Kidney tubule cell (primary cell): ENCODE measurements around the gene NTNG2.
A peak's percentile ranks its signal among the peaks of the same experiment; 100 is the strongest.
"Not testable (repeated sequence)": the region's sequence is repeated elsewhere in the genome, so short reads cannot be mapped to it uniquely, and the experiment has no call there.

Source experiments
- DNase-seq: peaks from one replicate; pipeline ENCODE4 v3.0.0-alpha.2; 2018; ENCODE audit warnings: low spot score

The NTNG2 gene, protein sequence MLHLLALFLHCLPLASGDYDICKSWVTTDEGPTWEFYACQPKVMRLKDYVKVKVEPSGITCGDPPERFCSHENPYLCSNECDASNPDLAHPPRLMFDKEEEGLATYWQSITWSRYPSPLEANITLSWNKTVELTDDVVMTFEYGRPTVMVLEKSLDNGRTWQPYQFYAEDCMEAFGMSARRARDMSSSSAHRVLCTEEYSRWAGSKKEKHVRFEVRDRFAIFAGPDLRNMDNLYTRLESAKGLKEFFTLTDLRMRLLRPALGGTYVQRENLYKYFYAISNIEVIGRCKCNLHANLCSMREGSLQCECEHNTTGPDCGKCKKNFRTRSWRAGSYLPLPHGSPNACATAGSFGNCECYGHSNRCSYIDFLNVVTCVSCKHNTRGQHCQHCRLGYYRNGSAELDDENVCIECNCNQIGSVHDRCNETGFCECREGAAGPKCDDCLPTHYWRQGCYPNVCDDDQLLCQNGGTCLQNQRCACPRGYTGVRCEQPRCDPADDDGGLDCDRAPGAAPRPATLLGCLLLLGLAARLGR

DNA sequence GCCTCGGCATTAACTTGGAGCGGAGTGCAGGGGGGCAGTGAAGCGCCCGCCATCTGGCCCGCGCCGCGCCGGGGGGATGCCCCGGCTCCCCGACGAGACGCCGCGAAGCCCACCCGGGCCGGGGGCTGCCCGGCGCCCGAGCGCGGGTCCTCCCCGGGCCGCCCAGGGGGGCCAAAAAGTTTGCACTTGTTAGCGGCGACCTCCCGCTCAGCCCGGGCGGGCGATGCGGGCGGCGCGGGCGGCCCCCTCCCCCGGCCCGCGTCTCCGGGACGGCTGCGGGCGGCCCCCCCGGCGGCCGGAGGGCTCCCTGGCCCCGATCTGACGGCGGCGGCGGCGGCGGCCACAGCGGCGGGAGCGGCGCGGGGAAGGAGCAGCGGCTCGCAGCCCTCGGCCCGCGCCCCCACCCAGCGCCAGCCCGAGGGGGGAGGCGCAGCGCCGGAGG lies at the start of gene NTNG2:
Gene NTNG2 (plus strand): TSS at position 316 of the 442 bp plus-strand sequence. CDS start 4,774 bp downstream, outside the sequence.
- DNase-seq, result no peak

DNA sequence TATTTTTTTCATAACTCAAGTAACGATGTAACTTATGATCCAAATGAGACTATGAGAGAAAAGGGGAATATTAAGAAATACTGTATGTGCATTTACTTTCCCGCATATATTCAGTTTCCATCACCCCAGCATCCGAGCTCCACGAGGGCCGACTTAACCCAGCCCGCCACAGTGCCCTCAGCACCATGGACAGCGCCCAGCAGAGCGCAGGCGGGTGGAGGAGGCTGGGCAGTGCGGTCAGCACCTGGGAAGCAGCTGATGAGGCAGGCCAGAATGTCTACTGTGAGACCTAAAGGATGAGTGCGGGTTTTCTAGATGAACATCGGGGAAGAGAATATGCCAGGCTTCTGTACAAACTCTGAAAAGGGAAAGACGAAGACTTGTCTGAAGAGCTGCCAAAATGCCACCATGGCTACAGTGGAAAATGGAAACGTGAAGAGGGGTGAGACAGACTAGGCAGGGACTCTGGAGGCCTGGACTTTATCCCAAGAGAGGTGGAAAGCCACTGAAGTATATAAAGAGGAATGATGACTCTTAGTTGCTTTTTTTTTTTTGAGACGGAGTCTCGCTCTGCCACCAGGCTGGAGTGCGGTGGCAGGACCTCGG lies 47.7 kb upstream of the NTNG2 start:
- peak; percentile 64 for DNase-seq

DNA sequence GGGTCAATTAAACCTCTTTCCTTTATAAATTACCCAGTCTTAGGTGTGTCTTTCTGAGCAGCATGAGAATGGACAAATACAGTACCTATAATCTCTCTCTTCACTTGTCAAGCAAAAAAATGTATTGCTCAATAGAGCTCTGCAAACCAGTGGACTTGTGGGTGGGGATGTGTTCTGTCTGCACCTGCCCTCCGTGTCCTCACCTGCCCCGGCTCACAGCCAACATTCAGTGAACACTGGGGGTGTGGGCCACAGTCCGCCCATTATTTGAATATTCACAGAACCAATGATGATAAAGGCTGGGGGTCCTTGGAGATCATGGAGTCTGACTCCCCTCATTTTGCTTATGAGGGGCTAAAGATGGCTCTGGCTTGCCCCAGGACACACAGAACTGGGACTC lies 45.3 kb upstream of the NTNG2 start:
- no peak for DNase-seq

DNA sequence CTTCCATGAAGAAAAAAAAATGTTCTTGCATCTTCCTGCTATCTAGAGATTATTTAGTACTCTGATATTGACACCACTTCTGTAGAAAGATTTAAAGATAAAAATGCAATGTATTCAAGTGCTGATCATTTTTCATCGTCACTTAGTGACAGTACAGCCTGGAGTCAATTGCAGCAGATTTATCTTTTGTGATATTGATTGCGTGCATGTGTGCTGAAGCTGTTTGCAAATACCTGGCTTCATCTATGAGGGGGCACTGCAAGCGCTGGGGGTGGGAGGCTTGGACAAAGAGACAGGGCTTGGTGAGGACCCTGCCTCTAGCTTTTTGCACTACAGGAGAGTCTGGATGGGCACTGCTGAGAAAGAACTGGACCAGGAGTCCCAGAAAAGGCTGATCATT lies 44.2 kb upstream of the NTNG2 start:
- DNase-seq, result no peak

DNA sequence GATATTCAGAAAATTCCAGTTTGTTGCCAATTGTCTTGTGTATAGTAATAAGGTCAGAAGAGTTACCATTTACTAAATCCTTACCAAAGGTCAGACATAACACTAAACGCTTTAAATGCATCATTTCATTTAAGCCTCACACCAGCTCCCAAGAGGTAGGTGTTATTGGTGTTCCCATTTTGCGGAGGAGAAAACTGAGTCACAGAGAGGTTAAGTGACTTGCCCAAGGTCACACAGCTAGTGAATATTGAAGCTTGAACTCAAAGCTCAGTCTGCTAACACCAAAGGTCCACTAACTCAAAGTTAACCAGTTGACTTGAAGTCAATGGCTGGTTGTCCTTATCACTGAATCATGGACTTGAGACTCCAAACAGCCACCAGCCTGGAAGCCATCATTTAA lies 40.8 kb upstream of the NTNG2 start:
- DNase-seq, result no peak

DNA sequence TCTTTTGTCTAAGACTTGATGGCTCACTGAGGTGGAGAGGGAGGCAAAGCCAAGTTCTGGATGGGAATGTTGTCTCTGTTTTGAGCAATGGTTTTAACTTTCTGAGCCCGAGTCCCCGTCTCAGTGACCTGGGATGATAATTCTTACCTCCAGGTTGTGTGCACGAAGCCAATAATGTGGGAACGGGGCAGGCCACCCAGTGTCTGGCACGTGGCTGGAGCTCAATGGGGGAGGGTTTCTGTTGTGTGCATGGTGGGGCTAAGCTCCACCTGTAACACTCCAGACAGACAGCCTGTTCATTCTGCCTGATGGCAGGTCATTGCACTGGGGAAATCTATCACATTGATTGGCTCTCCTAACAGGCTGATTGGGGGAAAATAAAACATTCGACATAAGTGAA lies 37.1 kb upstream of the NTNG2 start:
- DNase-seq, result no peak

DNA sequence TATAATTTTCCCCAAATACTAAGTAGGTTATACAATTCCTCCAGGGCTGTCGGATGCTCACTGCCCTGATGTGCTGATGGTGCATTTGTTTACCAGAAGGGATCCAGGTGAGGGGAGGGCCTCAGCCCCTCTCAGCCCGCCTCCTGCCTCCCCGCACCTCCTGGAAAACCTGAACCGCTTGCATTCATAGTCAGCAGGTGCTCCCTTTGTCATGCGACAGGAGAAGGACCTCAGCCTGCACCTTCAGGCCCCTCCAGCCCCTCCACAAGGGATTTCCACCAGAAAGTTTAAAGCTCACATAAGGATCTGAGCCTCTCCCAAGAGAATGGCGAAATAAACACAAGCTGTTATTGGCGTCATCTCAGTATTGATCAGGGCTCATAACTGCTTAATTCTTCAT lies 36.5 kb upstream of the NTNG2 start:
- DNase-seq, result no peak

DNA sequence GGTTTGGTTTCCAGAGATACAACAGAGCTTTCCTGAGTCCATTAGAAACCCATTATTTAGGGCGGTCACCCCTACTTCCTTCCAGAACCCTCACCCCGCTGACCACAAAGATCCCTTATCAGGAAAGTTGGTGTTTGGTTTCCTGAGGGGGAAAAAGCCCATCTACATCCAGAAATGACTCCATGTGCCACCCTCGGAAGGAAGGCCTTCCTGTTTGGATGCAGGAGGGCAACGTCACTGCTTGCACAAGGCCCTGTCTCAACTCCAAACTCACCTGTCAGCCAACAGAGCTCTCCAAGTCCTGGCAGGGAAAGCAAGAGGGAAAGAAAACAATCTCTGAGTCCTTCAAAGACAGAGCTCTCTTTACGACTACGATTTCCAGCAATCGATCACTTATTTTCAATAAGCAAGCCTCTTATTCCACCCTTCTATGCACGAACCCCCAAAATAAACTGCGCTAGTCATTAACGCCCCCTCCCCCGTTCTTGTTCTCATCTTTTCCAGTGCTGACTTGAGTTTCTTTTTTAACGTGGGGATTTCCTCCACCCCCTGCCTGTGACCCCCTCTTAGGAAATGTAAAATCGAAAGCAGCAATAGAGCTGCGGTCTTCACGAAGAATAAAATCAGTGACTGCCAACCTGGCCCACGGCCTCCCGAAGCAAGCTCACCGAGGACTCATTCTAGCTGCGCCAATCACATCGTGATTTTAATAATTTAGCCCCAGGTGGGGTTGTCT lies 35.7 kb upstream of the NTNG2 start:
- DNase-seq, result no peak

DNA sequence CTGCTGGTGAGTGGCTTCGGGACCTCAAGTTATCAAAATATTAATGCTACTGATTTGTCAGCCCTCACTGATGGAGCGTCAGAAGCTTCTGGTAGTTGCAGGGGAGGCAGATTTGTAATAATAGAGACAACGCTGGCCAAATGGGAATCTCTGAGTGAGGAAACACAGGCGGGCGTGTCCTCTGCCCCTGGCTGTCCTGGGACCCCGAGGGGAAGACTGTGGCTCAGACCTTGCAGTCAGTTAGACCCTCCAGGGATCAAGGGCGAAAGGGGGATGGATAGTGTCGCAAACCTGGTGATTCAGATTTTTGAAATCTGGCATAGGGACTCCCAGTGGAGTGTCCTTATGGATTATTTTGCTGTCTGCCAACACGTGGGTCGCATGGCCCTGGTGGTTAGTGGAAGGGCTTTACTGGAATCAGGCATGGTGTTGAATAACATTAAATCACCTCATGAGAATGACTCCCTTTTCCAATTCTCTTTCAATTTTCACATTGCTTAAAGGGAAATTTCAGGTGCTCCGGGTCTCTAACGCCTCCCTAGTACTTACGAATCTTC lies 35.1 kb upstream of the NTNG2 start:
- no peak for DNase-seq

DNA sequence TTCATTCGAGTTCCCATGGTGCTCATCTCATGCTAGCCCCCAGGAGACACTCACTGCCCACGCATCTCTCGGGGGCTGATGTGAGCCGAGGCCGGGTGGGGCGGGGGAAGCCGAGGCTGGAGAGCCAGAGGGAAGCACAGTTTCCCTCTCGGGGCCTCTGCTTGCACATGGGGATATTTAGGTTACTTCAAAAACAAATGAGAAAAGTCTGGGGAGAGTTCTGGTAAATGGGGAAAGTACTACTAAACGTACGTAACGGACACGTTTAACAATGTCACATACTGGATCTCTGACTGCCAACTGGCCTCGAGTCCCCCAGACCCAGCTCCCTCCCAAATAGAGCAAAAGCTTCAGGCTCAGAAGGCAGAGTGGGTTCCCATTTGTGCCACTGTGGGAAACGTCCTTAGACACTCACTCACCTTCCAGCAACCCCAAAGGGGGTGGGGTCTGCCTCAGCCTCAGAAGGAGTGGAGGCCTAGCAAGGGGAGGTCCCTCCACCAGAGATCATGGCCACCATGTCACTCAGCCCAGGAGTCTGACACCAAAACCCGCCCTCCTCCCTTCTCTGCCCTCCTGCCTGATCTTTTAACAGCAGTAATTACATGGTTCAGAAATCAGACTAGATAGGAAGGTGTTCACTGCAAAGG lies 33.8 kb upstream of the NTNG2 start:
- DNase-seq, result no peak

DNA sequence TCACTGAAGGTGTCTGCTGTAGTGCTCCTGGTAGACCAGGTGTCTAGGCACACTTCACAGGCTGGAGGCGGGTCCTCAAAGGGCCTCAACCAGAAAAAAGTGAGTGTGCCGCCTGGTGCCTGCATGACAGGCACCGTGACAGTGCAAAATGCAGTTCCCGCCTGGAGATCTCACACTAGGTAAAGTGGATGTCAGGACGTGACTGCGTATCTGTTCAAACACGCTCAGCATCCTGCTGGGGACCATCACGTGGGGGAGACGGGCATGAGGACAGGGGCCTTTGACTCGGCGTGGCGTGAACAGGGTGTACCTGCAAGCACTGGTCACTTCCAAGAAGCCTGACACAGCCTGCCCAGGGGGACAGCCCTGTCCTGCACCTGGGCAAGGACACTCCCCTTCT lies 32.3 kb upstream of the NTNG2 start:
- no peak for DNase-seq

DNA sequence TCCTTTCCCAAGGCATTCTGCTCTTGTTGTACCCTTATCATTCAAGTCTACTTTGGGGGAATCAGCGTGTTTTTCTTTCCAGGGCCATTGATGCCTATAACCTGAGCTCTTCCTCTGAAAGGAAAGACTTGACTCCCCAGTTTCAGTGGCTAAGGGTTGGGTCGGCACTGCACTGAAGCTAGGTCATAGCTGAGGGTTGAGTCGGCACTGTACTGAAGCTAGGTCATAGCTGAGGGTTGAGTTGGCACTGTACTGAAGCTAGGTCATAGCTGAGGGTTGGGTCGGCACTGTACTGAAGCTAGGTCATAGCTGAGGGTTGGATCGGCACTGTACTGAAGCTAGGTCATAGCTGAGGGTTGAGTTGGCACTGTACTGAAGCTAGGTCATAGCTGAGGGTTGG lies 27.8 kb upstream of the NTNG2 start:
- DNase-seq, result not testable (repeated sequence)

DNA sequence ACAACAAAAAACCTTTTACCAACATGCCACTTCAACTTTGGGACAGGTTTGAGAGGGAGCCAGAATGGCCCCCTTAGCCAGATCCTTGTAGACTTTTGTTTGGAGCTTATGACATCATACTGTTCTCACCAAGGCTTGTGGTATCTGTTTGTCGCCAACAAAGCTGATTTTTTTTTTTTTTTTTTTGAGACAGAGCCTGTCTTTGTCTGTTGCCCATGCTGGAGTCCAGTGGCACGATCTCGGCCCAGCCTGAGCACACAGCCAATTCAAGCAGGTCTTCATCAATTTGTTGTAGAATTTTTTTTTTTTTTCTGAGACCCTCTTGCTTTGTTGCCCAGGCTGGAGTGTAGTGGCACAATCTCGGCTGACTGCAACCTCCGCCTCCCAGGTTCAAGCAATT lies 26.4 kb upstream of the NTNG2 start:
- DNase-seq, result no peak

DNA sequence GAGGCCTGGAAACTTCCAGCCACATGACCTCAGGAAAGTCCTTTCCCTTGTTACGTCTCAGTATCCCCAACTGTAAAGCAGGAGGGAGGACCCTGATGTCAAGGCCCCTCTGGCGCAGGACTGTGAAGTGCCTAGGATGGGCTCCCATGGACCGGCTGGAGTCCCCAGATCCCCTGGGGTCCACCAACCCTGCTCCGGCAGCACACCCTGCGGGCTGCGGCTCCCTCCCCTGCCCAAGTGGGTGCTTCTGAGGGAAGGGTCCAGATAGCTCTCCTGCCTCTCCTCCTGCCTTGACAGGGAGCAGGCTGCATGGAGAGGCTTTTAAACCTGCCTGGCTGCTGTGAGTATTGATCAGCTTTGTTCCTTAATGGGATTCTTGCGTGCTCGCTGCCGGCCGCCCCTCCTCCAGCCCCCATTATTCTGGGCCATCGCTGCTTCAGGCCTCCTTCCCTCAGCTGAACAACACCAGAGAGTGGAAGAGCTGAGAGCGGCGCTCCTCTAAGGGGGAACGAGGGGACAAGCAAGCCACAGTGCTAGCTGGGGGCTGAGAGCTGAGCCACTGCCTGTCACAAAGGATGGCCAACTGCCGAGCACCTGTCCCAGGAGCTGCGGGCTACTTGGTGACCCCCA lies 25.6 kb upstream of the NTNG2 start:
- DNase-seq, result no peak

DNA sequence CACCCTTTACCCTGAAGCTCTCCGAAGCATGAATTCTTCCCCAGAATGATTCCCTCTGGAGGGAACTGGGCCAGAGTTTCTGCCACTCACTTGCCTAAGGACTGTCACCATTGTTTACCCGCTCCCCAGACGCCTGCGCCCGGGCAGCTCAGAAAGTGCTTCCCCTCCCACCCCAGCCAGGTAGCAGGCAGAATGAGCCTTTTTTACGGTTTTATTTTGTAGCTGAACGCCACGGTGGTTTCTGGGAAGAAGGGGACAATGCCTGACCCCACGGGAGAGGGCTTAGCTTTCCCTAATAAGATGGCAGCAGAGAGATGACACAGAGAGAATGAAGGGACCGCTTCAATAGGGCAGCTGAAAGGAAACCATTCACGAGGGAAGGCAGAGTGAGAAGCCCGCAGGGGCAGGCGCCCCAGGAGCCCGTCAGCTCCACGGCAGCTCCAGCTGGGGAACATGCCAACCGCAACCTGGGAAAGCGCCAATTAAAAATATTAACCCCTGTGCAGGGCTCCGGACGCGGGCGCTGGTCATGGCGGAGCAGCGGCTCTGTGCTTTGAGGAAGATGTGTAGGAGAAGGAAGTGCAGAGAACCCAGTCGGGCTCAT lies 20.4 kb upstream of the NTNG2 start:
- peak; percentile 21 for DNase-seq

DNA sequence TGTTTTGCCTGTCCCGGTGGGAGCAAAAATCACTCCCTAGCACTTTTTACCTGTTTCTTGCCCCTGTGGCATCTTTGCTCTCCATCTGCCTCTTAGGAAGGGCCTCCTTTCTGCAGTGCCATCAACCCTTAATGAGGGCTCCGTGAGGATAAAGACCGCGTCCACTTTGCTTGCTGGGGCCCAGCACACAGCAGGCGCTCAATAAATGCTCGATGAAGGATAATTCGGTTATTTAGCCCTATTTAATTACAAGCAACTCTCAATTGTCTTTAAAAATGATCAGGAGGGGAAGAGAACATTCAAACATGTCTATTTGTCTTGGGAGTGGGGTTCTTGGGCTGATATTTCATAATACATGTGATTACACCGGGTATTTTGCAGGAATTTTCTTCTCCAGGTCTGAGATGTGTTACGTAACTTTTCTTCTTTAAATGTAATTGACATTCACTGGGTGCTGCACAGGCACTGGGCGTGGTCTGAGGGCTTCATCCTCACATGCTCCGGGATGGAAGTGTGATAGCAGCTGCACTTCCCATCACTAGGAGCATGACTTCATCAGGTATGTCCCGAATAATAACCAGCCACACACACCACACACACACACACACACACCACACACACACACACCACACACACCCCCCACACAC lies 19.8 kb upstream of the NTNG2 start:
- no peak for DNase-seq

DNA sequence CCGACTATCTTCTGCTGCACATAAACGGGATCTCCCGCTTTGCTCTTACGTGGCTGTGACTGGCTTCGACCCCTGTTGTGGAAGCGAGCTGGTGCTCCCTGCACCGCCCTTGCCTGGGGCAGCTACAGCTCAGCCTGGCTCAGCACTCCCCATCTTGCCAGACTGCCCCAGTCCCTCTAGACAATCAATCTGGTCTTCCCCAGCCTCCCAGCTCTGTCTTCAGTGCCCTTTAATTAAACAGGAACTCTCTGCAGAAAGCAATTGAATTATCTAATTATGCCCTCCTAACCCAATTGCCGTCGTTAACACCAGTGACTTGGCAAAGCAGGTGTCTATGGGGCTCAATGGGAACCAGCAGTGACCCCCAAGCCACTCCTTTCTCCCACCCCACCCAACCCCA lies 18.9 kb upstream of the NTNG2 start:
- no peak for DNase-seq

DNA sequence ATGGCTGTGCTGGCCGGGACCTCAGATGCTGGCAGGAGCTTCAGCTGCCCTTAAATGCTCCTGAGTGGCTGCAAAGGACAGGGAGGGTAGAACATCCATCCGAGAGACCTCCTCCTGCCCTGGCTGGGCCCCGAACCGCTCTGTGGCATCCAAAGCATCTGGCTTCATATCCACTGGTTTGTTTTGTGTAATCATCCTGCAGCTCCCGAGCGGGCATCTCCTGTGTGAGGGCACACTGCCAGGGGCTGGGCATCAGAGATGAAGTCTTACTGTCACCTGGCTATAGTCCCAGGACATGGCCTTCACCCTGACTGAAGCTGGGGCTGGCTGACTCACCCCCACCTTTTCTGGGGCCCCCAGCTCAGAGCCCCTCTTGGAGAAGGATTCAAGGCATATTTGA lies 18.5 kb upstream of the NTNG2 start:
- no peak for DNase-seq

DNA sequence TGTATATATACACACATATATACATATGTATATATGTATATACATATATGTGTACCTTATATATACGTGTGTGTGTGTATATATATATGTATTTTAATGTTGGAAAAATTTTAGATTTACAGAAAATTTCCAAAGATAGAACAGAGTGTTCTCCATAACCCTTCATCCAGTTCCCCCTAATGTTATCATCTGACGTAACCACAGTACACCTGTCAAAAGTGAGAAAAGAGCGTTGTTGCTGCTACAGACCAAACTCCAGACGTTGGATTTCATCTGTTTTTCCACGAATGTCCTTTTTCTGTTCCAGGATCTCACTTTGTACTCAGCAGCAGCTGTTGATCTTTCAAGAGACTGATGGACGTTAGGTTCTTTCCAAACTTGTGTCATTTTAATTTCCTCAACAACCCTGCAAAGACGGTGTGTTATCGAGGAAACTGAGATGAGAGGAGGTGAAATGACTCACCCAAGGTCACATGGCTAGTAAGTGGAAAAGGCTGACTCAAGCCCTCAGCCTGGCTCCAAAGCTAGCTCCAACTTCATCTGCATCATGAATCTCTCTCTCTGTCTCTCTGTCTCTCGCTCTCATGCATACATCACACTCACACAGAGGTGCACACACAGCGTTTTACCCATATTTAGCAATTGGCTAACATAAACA lies 17.0 kb upstream of the NTNG2 start:
- peak; percentile 58 for DNase-seq

DNA sequence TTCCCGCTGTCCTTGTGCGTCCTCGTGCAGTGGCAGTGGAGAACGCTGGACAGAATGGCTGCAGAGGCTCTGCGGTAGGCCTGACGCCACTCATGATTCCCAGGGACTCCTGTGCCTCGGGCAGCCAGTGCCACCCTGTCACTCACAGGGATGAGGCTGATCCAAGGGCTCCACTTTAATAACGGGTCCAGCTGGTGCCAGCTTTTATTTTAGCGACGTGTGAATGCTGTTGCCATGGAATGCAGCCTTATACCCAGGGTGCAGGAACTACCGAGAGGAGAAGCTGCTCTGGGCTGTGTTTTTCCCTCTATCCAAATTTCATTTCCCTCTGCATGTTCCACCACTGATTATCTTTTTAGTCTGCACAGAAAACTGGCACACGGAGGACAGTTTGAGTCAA lies 15.8 kb upstream of the NTNG2 start:
- no peak for DNase-seq
